Neural cell (in vitro differentiated cells): ENCODE results near the gene CAMK2A. TPM values are rescaled to one million over a fixed set of nuclear protein-coding genes. Genes with fewer than 3 reads are reported as not detected.

Source experiments
- H2AFZ ChIP-seq: fragments of 200-600, 300-800 bp; sonication (generic), shearing (Covaris generic); 2 replicates; pipeline ENCODE4 v1.6.0; 2014; ENCODE audit warnings: low read depth, mild to moderate bottlenecking, antibody characterized with exemption, low read length, moderate library complexity
- H3F3A ChIP-seq: fragments of 200-600 bp; shearing (Covaris generic); 2 replicates; pipeline ENCODE4 v1.6.1; 2016; ENCODE audit warnings: mild to moderate bottlenecking, moderate library complexity, mixed read lengths, antibody characterized with exemption, low read length; ENCODE audit not compliant: insufficient read depth, poor library complexity, severe bottlenecking
- H3K27ac ChIP-seq: fragments of 200-600, 300-800 bp; sonication (generic), shearing (Covaris generic); 2 replicates; pipeline ENCODE4 v1.5.1; 2014; ENCODE audit warnings: mild to moderate bottlenecking, low read length, moderate library complexity
- H3K27me3 ChIP-seq: fragments of 300-800, 200-600 bp; sonication (generic), shearing (Covaris generic); 2 replicates; pipeline ENCODE4 v1.6.0; 2014; ENCODE audit warnings: mild to moderate bottlenecking, low read depth, low read length, moderate library complexity; ENCODE audit not compliant: insufficient read depth
- H3K36me3 ChIP-seq: fragments of 300-800, 200-600 bp; sonication (generic), shearing (Covaris generic); 2 replicates; pipeline ENCODE4 v1.5.1; 2014; ENCODE audit warnings: mild to moderate bottlenecking, antibody characterized with exemption, low read length, moderate library complexity; ENCODE audit not compliant: insufficient read depth
- H3K4me2 ChIP-seq: fragments of 300-800, 200-600 bp; sonication (generic), shearing (Covaris generic); 2 replicates; pipeline ENCODE4 v1.6.0; 2014; ENCODE audit warnings: mild to moderate bottlenecking, low read length
- H3K4me3 ChIP-seq: fragments of 300-800, 200-600 bp; sonication (generic), shearing (Covaris generic); 2 replicates; pipeline ENCODE4 v1.5.1; 2014; ENCODE audit warnings: mild to moderate bottlenecking, low read length, moderate library complexity
- H3K79me2 ChIP-seq: fragments of 200-600 bp; shearing (Covaris generic); replicated peaks from 2 replicates; pipeline ENCODE4 v1.6.0; 2014; ENCODE audit warnings: mild to moderate bottlenecking, low read length, moderate library complexity; ENCODE audit not compliant: insufficient read depth
- H3K9ac ChIP-seq: fragments of 300-800, 200-600 bp; sonication (generic), shearing (Covaris generic); 2 replicates; pipeline ENCODE4 v1.6.1; 2016; ENCODE audit warnings: mild to moderate bottlenecking, low read length, mixed read lengths
- H3K9me2 ChIP-seq: fragments of 200-600 bp; shearing (Covaris generic); 2 replicates; pipeline ENCODE4 v1.6.1; 2016; ENCODE audit warnings: mild to moderate bottlenecking, low read length, mixed read lengths; ENCODE audit not compliant: insufficient read depth
- H3K9me3 ChIP-seq: fragments of 200-600, 300-800 bp; sonication (generic), shearing (Covaris generic); 2 replicates; pipeline ENCODE4 v1.6.1; 2016; ENCODE audit warnings: mild to moderate bottlenecking, mixed run types, low read length, moderate library complexity, mixed read lengths
- H4K20me1 ChIP-seq: fragments of 200-600 bp; shearing (Covaris generic); 2 replicates; pipeline ENCODE4 v1.6.1; 2016; ENCODE audit warnings: mild to moderate bottlenecking, mixed run types; ENCODE audit not compliant: insufficient read depth
- CTCF ChIP-seq: fragments of 450-650 bp; IDR thresholded peaks from 2 replicates; pipeline ENCODE4 v1.5.1; 2014; ENCODE audit warnings: antibody characterized with exemption, mild to moderate bottlenecking, moderate library complexity; ENCODE audit not compliant: poor library complexity, severe bottlenecking
- EP300 ChIP-seq: fragments of 450-650 bp; conservative IDR thresholded peaks from 2 replicates; pipeline ENCODE4 v1.6.1; 2014; ENCODE audit warnings: antibody characterized with exemption, mild to moderate bottlenecking, moderate library complexity; ENCODE audit not compliant: poor library complexity, severe bottlenecking
- EZH2 ChIP-seq: fragments of 200-600, 300-800 bp; shearing (Covaris generic), sonication (generic); IDR thresholded peaks from 2 replicates; pipeline ENCODE4 v1.6.1; 2014; ENCODE audit warnings: antibody characterized with exemption, low read length, borderline replicate concordance, mild to moderate bottlenecking; ENCODE audit not compliant: insufficient read depth, poor library complexity, severe bottlenecking
- MXI1 ChIP-seq: fragments of 450-650 bp; conservative IDR thresholded peaks from 2 replicates; pipeline ENCODE4 v1.6.1; 2014; ENCODE audit warnings: antibody characterized with exemption, mild to moderate bottlenecking; ENCODE audit not compliant: poor library complexity, severe bottlenecking
- POLR2AphosphoS5 ChIP-seq: IDR thresholded peaks from 2 replicates; pipeline ENCODE4 v1.6.1; 2012
- RAD21 ChIP-seq: fragments of 450-650 bp; conservative IDR thresholded peaks from 2 replicates; pipeline ENCODE4 v1.6.1; 2014; ENCODE audit warnings: antibody characterized with exemption, mild to moderate bottlenecking, moderate library complexity
- REST ChIP-seq: IDR thresholded peaks from 2 replicates; pipeline ENCODE4 v1.6.1; 2012; ENCODE audit warnings: borderline replicate concordance
- SMC3 ChIP-seq: fragments of 450-650 bp; conservative IDR thresholded peaks from 2 replicates; pipeline ENCODE4 v1.6.1; 2014; ENCODE audit warnings: antibody characterized with exemption, mild to moderate bottlenecking, moderate library complexity; ENCODE audit not compliant: poor library complexity
- TAF1 ChIP-seq: IDR thresholded peaks from 2 replicates; pipeline ENCODE4 v1.6.1; 2012; ENCODE audit warnings: low read depth
- polyA plus RNA-seq: library from polyadenylated mRNA; depleted of rRNA; stranded (reverse); fragments of >200 nt; gene quantifications from 2 replicates; pipeline ENCODE4 v1.2.3, GENCODE V29; 2014

The CAMK2A gene
- polyA plus RNA-seq, 1 donor from 2014 or later, result 61.7 TPM

GRCh38 chr5:150196514-150196913, 93.1 kb downstream of the CAMK2A start:
- no peaks in the 10 kb centered on the region for H3K36me3 ChIP-seq
- no peaks in the 10 kb centered on the region for H3K9me2 ChIP-seq
- no peak overlapping the region for H3K9ac ChIP-seq
- no peak overlapping the region for H3K4me3 ChIP-seq
- no peak overlapping the region for H2AFZ ChIP-seq
- H3K27me3 ChIP-seq, result no peaks in the 10 kb centered on the region
- no peak overlapping the region for H3K4me2 ChIP-seq
- H3K79me2 ChIP-seq, result no peaks in the 10 kb centered on the region
- H4K20me1 ChIP-seq, result no peaks in the 10 kb centered on the region
- no peaks in the 10 kb centered on the region for H3F3A ChIP-seq
- no peak overlapping the region for H3K27ac ChIP-seq
- no peak for TF ChIP-seq TAF1
- TF ChIP-seq EP300, result no peak
- TF ChIP-seq REST, result no peak
- TF ChIP-seq CTCF, result no peak
- no peak for TF ChIP-seq SMC3
- TF ChIP-seq MXI1, result no peak
- TF ChIP-seq RAD21, result no peak
- TF ChIP-seq EZH2, result no peak
- no peak for TF ChIP-seq POLR2AphosphoS5
- H3K9me3 ChIP-seq, result no peaks in the 10 kb centered on the region

GRCh38 chr5:150195736-150196485, 93.7 kb downstream of the CAMK2A start:
- no peaks in the 10 kb centered on the region for H3K79me2 ChIP-seq
- peaks cover 3% of the 10 kb centered on the region for H3K27me3 ChIP-seq
- H3K36me3 ChIP-seq, result no peaks in the 10 kb centered on the region
- H2AFZ ChIP-seq, result no peak overlapping the region
- no peak overlapping the region for H3K27ac ChIP-seq
- H4K20me1 ChIP-seq, result no peaks in the 10 kb centered on the region
- H3F3A ChIP-seq, result no peaks in the 10 kb centered on the region
- TF ChIP-seq CTCF (no peak), RAD21 (no peak), SMC3 (no peak), POLR2AphosphoS5 (no peak), EZH2 (no peak), MXI1 (no peak), REST (no peak), EP300 (no peak), TAF1 (no peak)
- no peak overlapping the region for H3K4me3 ChIP-seq
- H3K4me2 ChIP-seq, result no peak overlapping the region
- H3K9ac ChIP-seq, result no peak overlapping the region
- no peaks in the 10 kb centered on the region for H3K9me2 ChIP-seq
- no peaks in the 10 kb centered on the region for H3K9me3 ChIP-seq
